GM19452 (cell line): ENCODE measurements around the gene CARS1.
"Not testable (repeated sequence)": the region's sequence is repeated elsewhere in the genome, so short reads cannot be mapped to it uniquely, and the experiment has no call there.

Source experiments
- ATAC-seq: cut with Tn5 transposase; IDR thresholded peaks from one replicate; pipeline ENCODE4 v1.9.1; 2021; ENCODE audit not compliant: unreplicated experiment

The CARS1 gene

DNA sequence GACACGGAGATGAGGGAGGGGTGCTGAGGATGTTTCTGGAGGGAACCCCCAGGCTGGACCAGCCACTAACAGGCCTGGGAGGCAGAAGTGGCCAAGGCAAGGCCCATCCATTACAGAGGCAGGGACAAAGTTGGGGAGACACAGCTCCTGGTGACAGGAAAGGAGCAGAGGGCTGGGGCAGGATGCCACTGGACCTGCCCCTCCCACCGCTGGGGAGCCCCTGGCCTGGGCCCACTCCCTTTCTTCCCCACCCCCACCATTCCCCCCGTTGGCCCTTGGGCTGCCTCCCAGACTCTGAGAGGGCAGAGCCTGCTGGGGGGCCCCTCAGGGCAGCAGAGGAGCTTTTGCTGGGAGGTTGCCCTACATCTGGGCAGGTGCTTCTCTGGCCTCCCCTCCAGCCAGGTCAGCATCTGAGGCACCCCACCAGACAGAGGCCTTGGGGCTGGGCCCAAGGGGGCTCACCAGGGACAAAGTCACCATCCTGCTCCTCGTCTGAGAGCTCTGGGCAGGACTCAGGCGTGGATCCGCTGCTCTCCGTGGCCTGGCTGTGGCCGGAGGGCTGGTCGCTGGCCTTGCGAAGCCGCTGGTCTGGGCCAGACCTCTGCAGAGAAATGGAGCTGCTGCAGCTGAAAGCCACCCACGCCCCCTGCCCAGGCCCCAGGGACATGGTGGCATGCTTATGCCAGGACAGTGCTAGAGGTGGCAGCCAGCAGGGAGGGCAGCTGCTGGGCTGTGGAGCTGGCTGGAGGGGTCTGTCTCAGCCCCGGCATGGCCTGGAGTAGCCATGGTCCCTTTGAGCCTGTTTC, 33.1 kb upstream of the CARS1 start:
- ATAC-seq = no peak

- no peak for ATAC-seq
These were observed 32.2 kb upstream of the CARS1 start for GRCh38 chr11:3089236-3090061.

DNA sequence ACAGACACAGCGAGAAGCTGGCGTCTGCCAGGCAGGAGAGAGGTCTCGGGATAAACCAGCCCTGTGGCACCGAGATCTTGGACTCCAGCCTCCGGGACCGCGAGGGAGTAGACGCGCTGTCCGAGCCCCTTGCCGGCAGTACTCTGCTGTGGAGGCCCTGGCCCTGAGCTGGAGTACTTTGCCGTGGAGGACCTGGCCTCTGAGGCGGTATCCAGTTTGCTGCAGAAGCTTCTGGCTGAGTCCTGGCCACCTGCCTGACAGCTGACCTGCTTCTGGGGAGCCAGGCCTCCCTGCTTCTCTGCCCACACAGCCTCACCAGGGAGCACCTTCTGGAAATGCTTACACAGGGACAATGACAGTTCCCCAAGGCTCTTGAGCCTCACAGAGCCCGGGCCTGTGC, 31.6 kb upstream of the CARS1 start:
- ATAC-seq = no peak

- ATAC-seq = no peak
These were observed 30.9 kb upstream of the CARS1 start for GRCh38 chr11:3087821-3088800.

GRCh38 chr11:3087373-3087772, 30.1 kb upstream of the CARS1 start:
- no peak for ATAC-seq

- no peak for ATAC-seq
These were observed 29.5 kb upstream of the CARS1 start for GRCh38 chr11:3086671-3087150.

DNA sequence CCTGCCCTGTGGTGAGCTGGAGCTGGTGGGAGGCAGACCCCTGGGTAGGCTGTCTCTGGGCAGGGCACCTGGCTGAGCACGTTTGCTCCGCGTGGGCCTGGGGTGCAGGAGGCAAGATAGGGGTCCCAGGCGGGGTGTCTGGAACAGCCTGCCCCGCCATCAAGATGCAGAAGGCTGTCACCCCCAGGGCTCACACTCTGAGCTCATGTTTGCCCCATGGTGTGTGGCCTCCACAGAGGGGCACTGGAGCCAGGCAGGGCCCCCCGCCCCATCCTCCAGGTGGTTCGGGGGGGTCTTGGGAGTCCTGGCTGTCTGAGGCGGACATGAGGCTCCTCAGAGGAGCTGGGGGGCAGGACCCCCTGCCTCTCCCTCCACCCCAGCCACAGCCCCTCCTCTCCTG, 28.9 kb upstream of the CARS1 start:
- no peak for ATAC-seq

GRCh38 chr11:3085052-3085451, 27.8 kb upstream of the CARS1 start:
- ATAC-seq = no peak

DNA sequence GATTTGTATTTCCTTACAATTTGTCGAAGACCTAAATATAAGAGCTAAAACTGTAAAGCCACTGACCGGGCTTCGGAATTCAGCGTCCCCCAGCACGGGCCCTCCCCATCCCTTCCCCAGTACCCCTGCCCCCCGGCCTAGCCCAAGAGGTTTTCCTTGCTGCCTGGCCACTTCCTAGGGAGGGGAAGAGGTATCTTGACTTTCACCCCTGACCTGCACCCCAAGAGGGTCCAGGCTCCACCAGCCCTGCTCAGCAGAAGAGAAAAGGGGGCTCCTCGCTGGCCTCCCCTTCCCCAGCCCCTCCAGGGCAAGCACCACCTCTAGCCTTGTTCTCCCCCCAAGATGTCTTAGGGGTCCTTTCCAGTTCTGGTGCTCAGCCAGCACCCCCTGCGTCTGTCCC, 26.1 kb upstream of the CARS1 start:
- ATAC-seq = no peak

DNA sequence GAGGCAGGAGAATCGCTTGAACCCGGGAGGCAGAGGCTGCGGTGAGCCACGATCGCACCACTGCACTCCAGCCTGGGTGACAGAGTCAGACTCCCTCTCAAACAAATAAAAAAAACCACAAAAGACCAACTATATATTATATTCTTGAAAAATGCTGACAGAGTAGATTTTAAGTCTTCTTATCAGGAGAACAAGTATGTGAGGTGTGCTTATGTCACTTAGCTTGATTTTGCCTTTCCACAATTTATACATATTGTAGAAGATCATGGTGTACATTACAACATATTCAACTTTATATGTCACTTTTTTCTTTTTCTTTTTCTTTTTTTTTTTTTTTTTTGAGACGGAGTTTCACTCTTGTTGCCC, 24.1 kb upstream of the CARS1 start:
- no peak for ATAC-seq

DNA sequence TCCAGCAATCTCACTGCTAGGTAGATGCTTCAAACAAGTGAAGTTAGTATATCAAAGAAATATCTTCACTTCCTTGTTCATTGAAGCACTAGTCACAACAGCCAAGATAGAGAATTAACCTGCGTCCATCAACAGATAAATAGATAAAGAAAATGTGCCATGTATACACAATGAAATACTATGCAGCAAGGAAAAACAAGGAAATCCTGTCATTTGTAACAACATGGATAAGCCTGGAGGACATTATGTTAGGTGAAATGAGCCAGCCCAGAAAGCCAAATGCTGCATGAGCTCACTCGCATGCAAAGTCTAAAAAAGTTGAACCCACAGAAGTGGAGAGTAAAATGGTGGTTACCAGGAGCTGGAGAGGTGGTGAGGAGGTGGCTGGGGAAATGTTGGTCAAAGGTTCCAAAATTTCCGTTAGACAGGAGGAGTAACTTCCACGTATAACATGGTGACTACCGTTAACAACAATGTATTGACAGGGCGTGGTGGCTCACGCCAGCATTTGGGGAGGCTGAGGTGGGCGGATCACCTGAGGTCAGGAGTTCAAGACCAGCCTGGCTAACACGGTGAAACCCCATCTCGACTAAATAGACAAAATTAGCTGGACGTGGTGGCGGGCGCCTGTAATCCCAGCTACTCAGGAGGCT, 23.6 kb upstream of the CARS1 start:
- ATAC-seq = no peak

GRCh38 chr11:3080104-3080503, 22.9 kb upstream of the CARS1 start:
- no peak for ATAC-seq

DNA sequence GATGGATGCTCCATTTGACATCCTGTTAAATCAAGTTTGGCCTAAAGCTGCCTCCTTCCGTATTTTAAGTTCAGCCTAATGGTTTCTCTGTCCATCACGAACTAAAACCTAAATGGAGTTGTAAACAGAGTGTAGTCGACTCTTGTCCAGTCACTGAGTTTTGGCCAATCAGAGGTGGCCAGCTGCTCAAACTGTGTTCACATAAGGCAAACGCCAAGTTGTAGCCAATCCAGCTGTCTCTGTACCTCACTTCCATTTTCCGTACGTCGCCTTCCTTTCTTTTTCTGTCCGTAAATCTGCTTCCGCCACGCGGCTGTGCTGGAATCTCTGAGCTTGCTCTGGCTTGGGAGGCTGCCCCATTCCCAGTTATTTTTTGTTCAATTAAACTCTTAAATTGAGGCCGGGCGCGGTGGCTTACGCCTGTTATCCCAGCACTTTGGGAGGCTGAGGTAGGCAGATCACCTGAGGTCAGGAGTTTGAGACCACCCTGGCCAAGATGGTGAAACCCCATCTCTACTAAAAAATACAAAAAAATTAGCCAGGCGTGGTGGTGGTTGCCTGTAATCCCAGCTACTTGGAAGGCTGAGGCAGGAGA, 20.7 kb upstream of the CARS1 start:
- ATAC-seq = no peak

- no peak for ATAC-seq
These were observed 20.1 kb upstream of the CARS1 start for GRCh38 chr11:3077189-3077836.

DNA sequence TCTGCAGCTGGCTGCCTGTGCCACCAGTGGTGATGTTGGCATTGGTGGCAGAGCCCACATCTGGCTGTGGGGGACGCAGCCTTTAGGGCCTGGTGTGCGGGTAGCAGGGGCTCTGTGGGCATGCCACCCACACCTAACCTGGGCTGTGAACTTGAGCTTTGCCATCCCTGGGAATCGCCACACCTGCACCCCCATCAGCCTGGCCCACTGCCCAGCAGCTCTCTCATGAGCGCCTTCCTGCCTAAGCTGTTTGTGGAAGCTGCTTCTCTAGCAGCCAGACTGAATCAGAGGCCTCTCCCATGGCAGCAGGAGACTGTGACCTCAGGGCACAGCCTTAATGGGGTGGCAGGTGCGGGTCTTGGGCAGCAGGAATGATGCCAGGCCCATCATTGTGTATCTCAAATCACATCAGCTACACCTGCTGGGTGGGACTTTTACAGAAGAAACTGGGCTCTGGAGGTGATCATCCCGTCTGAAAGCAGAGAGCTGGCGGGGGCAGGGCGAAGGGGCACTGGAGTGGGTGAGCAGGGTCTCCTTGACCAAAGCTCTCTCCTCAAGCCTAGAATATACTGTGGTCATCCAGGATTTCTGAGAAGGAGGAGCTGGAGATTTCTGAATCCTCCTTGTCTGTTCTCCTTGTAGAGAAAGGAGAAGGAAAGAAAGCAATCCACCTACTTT, 17.8 kb upstream of the CARS1 start:
- no peak for ATAC-seq

DNA sequence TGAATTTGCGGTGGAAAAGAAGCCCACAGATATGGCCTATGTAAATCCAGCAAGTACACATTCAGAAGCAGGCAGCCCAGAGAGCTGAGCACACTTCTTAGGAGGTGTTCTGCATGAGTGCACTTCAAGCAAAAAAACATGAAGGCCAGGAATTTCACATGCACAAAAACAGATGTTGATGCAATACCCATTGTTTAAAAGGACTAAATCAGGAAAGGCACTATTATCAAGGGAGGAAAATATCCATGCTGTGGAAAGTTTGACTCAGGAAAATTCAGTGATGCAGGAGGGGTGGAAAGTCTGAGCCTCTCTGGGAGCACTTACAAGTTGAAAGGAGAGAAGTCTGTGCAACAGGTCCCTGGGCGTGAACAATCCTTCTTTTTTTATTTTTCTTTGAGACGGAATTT, 15.8 kb upstream of the CARS1 start:
- no peak for ATAC-seq

DNA sequence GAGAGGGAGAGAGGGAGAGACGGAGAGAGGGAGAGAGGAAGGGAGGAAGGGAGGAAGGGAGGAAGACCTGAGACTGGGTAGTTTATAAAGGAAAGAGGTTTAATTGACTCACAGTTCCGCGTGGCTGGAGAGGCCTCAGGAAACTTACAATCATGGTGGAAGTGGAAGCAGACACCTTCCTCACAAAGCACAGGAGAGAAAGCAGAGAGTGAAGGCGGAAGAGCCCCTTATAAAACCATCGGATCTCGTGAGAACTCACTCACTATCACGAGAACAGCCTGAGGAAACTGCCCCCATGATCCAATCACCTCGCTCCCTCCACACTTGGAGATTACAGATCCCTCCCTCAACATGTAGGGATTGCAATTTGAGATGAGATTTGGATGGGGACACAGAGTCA, 12.2 kb upstream of the CARS1 start:
- no peak for ATAC-seq

GRCh38 chr11:3066308-3066707, 9.1 kb upstream of the CARS1 start:
- ATAC-seq = not testable (repeated sequence)

- ATAC-seq = not testable (repeated sequence)
These were observed 7.5 kb upstream of the CARS1 start for GRCh38 chr11:3064709-3065108.
